Panc1 (cell line): ENCODE measurements around the gene CHST9. TPM values are rescaled to one million over a fixed set of nuclear protein-coding genes. Genes with fewer than 3 reads are reported as not detected.

ENCODE experiments used
- ATAC-seq: fragments of 200-7000 bp; cut with Tn5 transposase; 2 replicates; pipeline ENCODE4 v1.9.1; 2020; ENCODE audit warnings: mild to moderate bottlenecking, moderate library complexity
- BruUV-seq: library from RNA; stranded (reverse); fragments of 400-500 nt; replicated peaks from 2 replicates; lab custom pipeline; 2021; lab: Mats Ljungman, UMichigan
- CTCF ChIA-PET: fragments of 300-600 bp; sonication (Branson Sonifier 250); formaldehyde crosslinking; loops from one replicate; lab custom pipeline; 2022; ENCODE audit warnings: antibody characterized with exemption; lab: Charles Lee
- POLR2A ChIA-PET: fragments of 300-600 bp; sonication (Branson Sonifier 250); formaldehyde crosslinking; loops from one replicate; lab custom pipeline; 2022; ENCODE audit warnings: antibody characterized with exemption; lab: Charles Lee
- DNase-seq: peaks from one replicate; pipeline ENCODE4 v3.0.0-alpha.2; 2010; ENCODE audit warnings: low read depth, low spot score
- H3K27ac ChIP-seq: 2 replicates; pipeline ENCODE4 v1.5.1; 2011; ENCODE audit warnings: mild to moderate bottlenecking, low read length, inconsistent platforms
- H3K27me3 ChIP-seq: fragments of 200-500 bp; sonication (Bioruptor generic); 2 replicates; pipeline ENCODE4 v1.6.0; 2014; ENCODE audit warnings: low read length, inconsistent platforms; ENCODE audit not compliant: control insufficient read depth, insufficient read depth
- H3K36me3 ChIP-seq: fragments of 200-500 bp; sonication (Bioruptor generic); 2 replicates; pipeline ENCODE4 v1.5.1; 2014; ENCODE audit warnings: inconsistent platforms, mild to moderate bottlenecking, low read length, moderate library complexity; ENCODE audit not compliant: control insufficient read depth, insufficient read depth
- H3K4me1 ChIP-seq: 2 replicates; pipeline ENCODE4 v1.5.1; 2011; ENCODE audit warnings: inconsistent platforms, mild to moderate bottlenecking, low read length, moderate library complexity; ENCODE audit not compliant: control insufficient read depth, insufficient read depth
- H3K4me3 ChIP-seq, 2 experiments: 2 replicates each; pipeline ENCODE4 v1.5.1; 2011 to 2012; ENCODE audit warnings: low read depth in 2 of 2, low read length in 2 of 2, mild to moderate bottlenecking in 2 of 2, inconsistent platforms in 1 of 2, moderate library complexity in 1 of 2
- H3K9me3 ChIP-seq: fragments of 200-500 bp; sonication (Bioruptor generic); 2 replicates; pipeline ENCODE4 v1.5.1; 2014; ENCODE audit warnings: low read depth, mild to moderate bottlenecking, inconsistent platforms, low read length, moderate library complexity; ENCODE audit not compliant: control insufficient read depth, insufficient read depth
- CTCF ChIP-seq: fragments of 450-650 bp; IDR thresholded peaks from 2 replicates; pipeline ENCODE4 v1.5.1; 2017; ENCODE audit warnings: mild to moderate bottlenecking
- POLR2AphosphoS5 ChIP-seq: IDR thresholded peaks from 2 replicates; pipeline ENCODE4 v1.6.1; 2012; ENCODE audit warnings: mild to moderate bottlenecking, low read depth, low read length, moderate library complexity
- REST ChIP-seq, 2 experiments: IDR thresholded peaks; 2 replicates each; pipeline ENCODE4 v1.6.1; 2011 to 2012; ENCODE audit warnings: low read depth in 2 of 2, control low read depth in 1 of 2, low read length in 1 of 2, mild to moderate bottlenecking in 1 of 2, moderate library complexity in 1 of 2; ENCODE audit not compliant: insufficient read depth in 1 of 2
- SIN3A ChIP-seq: IDR thresholded peaks from 2 replicates; pipeline ENCODE4 v1.6.1; 2012; ENCODE audit warnings: low read depth, mild to moderate bottlenecking, low read length, moderate library complexity, borderline replicate concordance; ENCODE audit not compliant: insufficient read depth
- TCF7L2 ChIP-seq: IDR thresholded peaks from 2 replicates; pipeline ENCODE4 v1.6.1; 2011; ENCODE audit warnings: mild to moderate bottlenecking, low read depth, low read length, inconsistent platforms
- in situ Hi-C: cut with HindIII; loops from 2 replicates; pipeline ENCODE4 v1.10.0; 2016; ENCODE audit warnings: low sequenced_read_pairs, low pct_unique_long_range_greater_than_20kb
- intact Hi-C: fragments of 100-400 bp; cut with micrococcal nuclease; formaldehyde crosslinking; loops from one replicate; pipeline ENCODE4 v1.10.0; 2022; ENCODE audit not compliant: unreplicated experiment
- total RNA-seq: library from RNA; stranded (reverse); gene quantifications from one replicate; pipeline ENCODE4 v1.2.1, GENCODE V29; 2021; ENCODE audit not compliant: unreplicated experiment

CHST9 gene
- total RNA-seq, 1 experiment from 2014 or later: 0.05 TPM

- in situ Hi-C loops: no loop called here
- Histone ChIP-seq H3K27me3 (no peaks in the 10 kb centered on the region), H3K9me3 (no peaks in the 10 kb centered on the region), H3K27ac (no peak overlapping the region), H3K36me3 (no peaks in the 10 kb centered on the region; the same call in 1 of the 2 replicates), H3K4me1 (no peaks in the 10 kb centered on the region), H3K4me3 (no peak overlapping the region)
- ATAC-seq: no peak
- CTCF ChIA-PET: no interaction called here
- intact Hi-C loops: no loop called here
- POLR2A ChIA-PET: no interaction called here
- no peak for TF ChIP-seq CTCF
- no peak for TF ChIP-seq POLR2AphosphoS5
- TF ChIP-seq TCF7L2: no peak
- TF ChIP-seq SIN3A: no peak
- no peak for TF ChIP-seq REST (IDR thresholded peaks at IDR 0.05; ENCODE audit: insufficient read depth in 1 of 2, low read depth in 2 of 2, low read length in 1 of 2)
- no peak for DNase-seq
- no TSS peak for BruUV-seq
Observed at GRCh38 chr18:27138079-27138478, 47.0 kb downstream of the CHST9 start.

- no peak for DNase-seq
- H3K36me3 ChIP-seq: no peaks in the 10 kb centered on the region; the same call in 1 of the 2 replicates
- H3K27me3 ChIP-seq: no peaks in the 10 kb centered on the region
- H3K27ac ChIP-seq: no peak overlapping the region
- ChIA-PET CTCF (no interaction called here), POLR2A (no interaction called here)
- in situ Hi-C loops (no loop called here), intact Hi-C loops (no loop called here)
- TF ChIP-seq SIN3A (no peak), REST (IDR thresholded peaks at IDR 0.05; ENCODE audit: insufficient read depth in 1 of 2, low read depth in 2 of 2, low read length in 1 of 2) (no peak), POLR2AphosphoS5 (no peak), TCF7L2 (no peak), CTCF (no peak)
- H3K4me1 ChIP-seq: no peaks in the 10 kb centered on the region
- no TSS peak for BruUV-seq
- H3K4me3 ChIP-seq: no peak overlapping the region
- H3K9me3 ChIP-seq: no peaks in the 10 kb centered on the region
- no peak for ATAC-seq
Observed at GRCh38 chr18:27136208-27136535, 48.9 kb downstream of the CHST9 start.
